Ovary (tissue), 9 donors: ENCODE results near the gene CERS6. TPM values are rescaled to one million over a fixed set of nuclear protein-coding genes. Genes with fewer than 3 reads are reported as not detected.

ENCODE experiments used
- DNase-seq, 5 donors: peaks; one replicate each; pipeline ENCODE4 v3.0.0-alpha.2; 2019 to 2020
- H3K27ac ChIP-seq, 2 donors: fragments of 200-600 bp; one replicate each; pipeline versions ENCODE4 v1.5.1 to v1.8.0; 2019 to 2022
- H3K27me3 ChIP-seq: fragments of 200-600 bp; one replicate; pipeline ENCODE4 v1.8.0; 2022
- H3K36me3 ChIP-seq: fragments of 200-600 bp; sonication (generic); one replicate; pipeline ENCODE4 v1.5.1; 2019
- H3K4me1 ChIP-seq: one replicate; pipeline ENCODE4 v1.8.1; 2013; ENCODE audit warnings: mild to moderate bottlenecking, moderate library complexity; ENCODE audit not compliant: insufficient read depth
- H3K4me3 ChIP-seq: fragments of 200-600 bp; sonication (generic); one replicate; pipeline ENCODE4 v1.5.1; 2017
- H3K9me3 ChIP-seq, 2 donors: fragments of 200-600 bp in 1 of 2; sonication (generic) in 1 of 2; one replicate each; pipeline versions ENCODE4 v1.5.1 to v1.8.1; 2013 to 2019; ENCODE audit warnings: mild to moderate bottlenecking in 1 of 2, moderate library complexity in 1 of 2
- EP300 ChIP-seq: sonication (generic); formaldehyde crosslinking; IDR thresholded peaks from one replicate; pipeline ENCODE4 v1.6.1; 2017; ENCODE audit warnings: antibody characterized with exemption
- POLR2A ChIP-seq: fragments of 450-650 bp; IDR thresholded peaks from one replicate; pipeline ENCODE4 v1.6.1; 2017; ENCODE audit warnings: antibody characterized with exemption, mild to moderate bottlenecking, moderate library complexity
- WGBS, 3 donors: extraction: QIAGEN DNeasy Blood & Tissue Kit in 1 of 3; methylation state at CpG; one replicate each; pipeline versions ENCODE4 v1.1.5 to v1.1.7; 2013 to 2017; 5-methylcytosine and 5-hydroxymethylcytosine counted together
- intact Hi-C, 4 donors: fragments of 100-400 bp; cut with DNase I; formaldehyde crosslinking; loops; one replicate each; pipeline versions ENCODE4 v1.11.0 to v1.15.1; 2022 to 2023
- polyA plus RNA-seq, 2 donors: library from polyadenylated mRNA; stranded (reverse); fragments of 200-250 nt in 1 of 2; fragments of 350-450 nt in 1 of 2; fragmentation: Illumina TruSeq in 1 of 2; extraction: RNeasy Lipid Tissue Mini Kit (QIAGEN cat#74804) in 1 of 2; gene quantifications; one replicate each; pipeline ENCODE4 v1.2.3, GENCODE V29; 2013 to 2014
- total RNA-seq, 7 donors: library from RNA; depleted of rRNA in 2 of 7; stranded (reverse); fragments of >200 nt in 2 of 7; fragmentation: NEBNext Ultra II Directional in 3 of 7; extraction: Animal tissue kit (Norgen Biotek cat#: 25700) in 3 of 7; gene quantifications; one replicate each; pipeline versions ENCODE4 v1.1.0 to v1.2.4, GENCODE V29; 2016 to 2023
- TF ChIP-seq, protein P1 (sequence below), 3 donors: fragments of 450-650 bp in 2 of 3; fragments of 200-600 bp in 1 of 3; IDR thresholded peaks; one replicate each; pipeline versions ENCODE4 v1.5.1 to v1.8.0; 2016 to 2022; ENCODE audit warnings: antibody characterized with exemption in 3 of 3, mild to moderate bottlenecking in 1 of 3
- donor health status: DM: no; HTN: no; CAD: no; lungs with moderate emphysema.
- donor health status: DM: no; HTN: no; CAD: no.
- donor health status: Bipolar disorder and iron deficiency.
- donor health status: DM: yes; HTN: yes; CAD: no.
- donor health status: DM: no; HTN: no; CAD: no.
- donor health status: DM: yes; HTN: yes; CAD: no.

Gene CERS6
- total and polyA plus RNA-seq, 9 donors: 11.5 to 30.8 (median 24.9) TPM

- Histone ChIP-seq H3K4me3 (no peak overlapping the region), H3K27ac (no peak overlapping the region), H3K36me3 (no peaks in the 10 kb centered on the region), H3K4me1 (no peaks in the 10 kb centered on the region), H3K9me3 (no peaks in the 10 kb centered on the region), H3K27me3 (no peaks in the 10 kb centered on the region)
- no peak for DNase-seq
- intact Hi-C loops: no loop called here
- TF ChIP-seq EP300 (no peak), POLR2A (no peak)
- TF ChIP-seq, protein P1, sequence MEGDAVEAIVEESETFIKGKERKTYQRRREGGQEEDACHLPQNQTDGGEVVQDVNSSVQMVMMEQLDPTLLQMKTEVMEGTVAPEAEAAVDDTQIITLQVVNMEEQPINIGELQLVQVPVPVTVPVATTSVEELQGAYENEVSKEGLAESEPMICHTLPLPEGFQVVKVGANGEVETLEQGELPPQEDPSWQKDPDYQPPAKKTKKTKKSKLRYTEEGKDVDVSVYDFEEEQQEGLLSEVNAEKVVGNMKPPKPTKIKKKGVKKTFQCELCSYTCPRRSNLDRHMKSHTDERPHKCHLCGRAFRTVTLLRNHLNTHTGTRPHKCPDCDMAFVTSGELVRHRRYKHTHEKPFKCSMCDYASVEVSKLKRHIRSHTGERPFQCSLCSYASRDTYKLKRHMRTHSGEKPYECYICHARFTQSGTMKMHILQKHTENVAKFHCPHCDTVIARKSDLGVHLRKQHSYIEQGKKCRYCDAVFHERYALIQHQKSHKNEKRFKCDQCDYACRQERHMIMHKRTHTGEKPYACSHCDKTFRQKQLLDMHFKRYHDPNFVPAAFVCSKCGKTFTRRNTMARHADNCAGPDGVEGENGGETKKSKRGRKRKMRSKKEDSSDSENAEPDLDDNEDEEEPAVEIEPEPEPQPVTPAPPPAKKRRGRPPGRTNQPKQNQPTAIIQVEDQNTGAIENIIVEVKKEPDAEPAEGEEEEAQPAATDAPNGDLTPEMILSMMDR (IDR thresholded peaks at IDR 0.05): no peak
- 83 to 91% (median 85%) methylated on average over 10 of the region's 10 CpGs for WGBS, 3 donors
Observed at GRCh38 chr2:168673265-168674189, 217.5 kb downstream of the CERS6 start.

- Histone ChIP-seq H3K36me3 (no peaks in the 10 kb centered on the region), H3K27ac (no peak overlapping the region), H3K4me1 (no peaks in the 10 kb centered on the region), H3K4me3 (no peak overlapping the region), H3K27me3 (no peaks in the 10 kb centered on the region), H3K9me3 (no peaks in the 10 kb centered on the region)
- DNase-seq: no peak
- TF ChIP-seq EP300: no peak
- TF ChIP-seq POLR2A: no peak
- TF ChIP-seq, protein P1 (IDR thresholded peaks at IDR 0.05): no peak
- WGBS, 3 donors: 91 to 95% (median 94%) methylated on average over 10 of the region's 10 CpGs
- intact Hi-C loops: no loop called here
Observed at GRCh38 chr2:168678153-168678853, 222.2 kb downstream of the CERS6 start.

- 85 to 97% (median 91%) methylated on average over 4 of the region's 4 CpGs for WGBS, 3 donors
- Histone ChIP-seq H3K27me3 (no peaks in the 10 kb centered on the region), H3K9me3 (no peaks in the 10 kb centered on the region)
Observed at GRCh38 chr2:168679081-168679480, 223.0 kb downstream of the CERS6 start.

DNA sequence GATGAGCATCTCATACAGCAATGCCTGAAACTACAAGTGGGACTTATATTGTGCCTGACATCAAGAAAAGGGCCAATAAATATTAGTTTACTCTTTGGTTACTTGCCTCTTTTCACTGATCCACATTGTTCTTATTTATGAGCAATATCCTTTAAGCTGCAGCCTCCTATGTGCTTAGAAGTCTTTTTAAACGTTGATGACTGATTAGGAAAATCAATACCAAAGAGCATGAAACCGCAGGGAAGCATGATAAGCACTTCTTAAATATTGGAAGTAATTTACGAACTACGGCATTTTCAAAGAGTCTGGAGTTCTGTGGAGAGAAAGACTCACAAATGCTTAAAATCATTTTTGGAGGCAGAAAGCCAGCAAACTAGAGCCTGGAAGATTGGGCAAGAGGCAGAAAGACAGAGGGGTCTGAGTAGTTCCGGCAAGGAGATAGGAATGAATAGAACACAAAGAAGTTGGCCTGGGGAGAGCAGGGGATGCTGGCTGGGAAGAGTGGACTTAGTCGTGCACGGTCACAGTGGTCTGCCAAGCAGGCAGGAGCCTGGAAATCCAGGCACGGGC lies 223.8 kb downstream of the CERS6 start:
- intact Hi-C loops: no loop called here
- Histone ChIP-seq H3K9me3 (no peaks in the 10 kb centered on the region), H3K4me1 (no peaks in the 10 kb centered on the region), H3K27ac (no peak overlapping the region), H3K36me3 (no peaks in the 10 kb centered on the region), H3K4me3 (no peak overlapping the region), H3K27me3 (no peaks in the 10 kb centered on the region)
- WGBS, 3 donors: 73 to 82% (median 78%) methylated on average over 8 of the region's 8 CpGs
- DNase-seq: no peak
- TF ChIP-seq EP300 (no peak), POLR2A (no peak)
- TF ChIP-seq, protein P1 (IDR thresholded peaks at IDR 0.05): no peak

More at GRCh38 chr2:168679081-168679480, 223.0 kb downstream of the CERS6 start:
- no peak for TF ChIP-seq POLR2A
- no peak for TF ChIP-seq EP300
- TF ChIP-seq, protein P1 (IDR thresholded peaks at IDR 0.05): no peak
- Histone ChIP-seq H3K4me1 (no peaks in the 10 kb centered on the region), H3K4me3 (no peak overlapping the region), H3K27ac (no peak overlapping the region), H3K36me3 (no peaks in the 10 kb centered on the region)
- DNase-seq: no peak
- intact Hi-C loops: no loop called here
